ENCODE measurements around the gene NTRK3.

Gene NTRK3

DNA sequence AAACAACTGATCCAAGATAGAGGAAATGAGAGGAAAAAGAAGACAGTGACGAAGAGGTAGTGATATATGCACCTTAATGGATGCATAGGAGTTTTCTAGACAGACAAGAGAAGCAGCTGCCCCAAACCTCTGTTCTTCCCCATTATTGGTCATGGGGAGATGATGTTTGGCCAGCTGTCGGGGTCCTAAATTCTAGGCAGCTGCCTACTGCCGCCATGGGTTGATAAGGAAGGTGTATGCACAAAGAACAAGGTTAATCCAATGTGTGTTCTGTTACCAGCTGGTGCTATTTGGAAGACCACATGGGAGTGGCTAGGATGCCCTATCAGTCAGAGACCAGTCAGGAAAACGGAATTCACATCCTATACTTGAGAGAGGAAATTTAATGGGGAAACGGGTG is 47.4 kb downstream of the NTRK3 start:
- H3K4me3 ChIP-seq (ENCODE audit: low read depth, low read length) = no peak overlapping the region
- no peak for DNase-seq (ENCODE audit: low read depth, low spot score)
- TF ChIP-seq, protein P1, sequence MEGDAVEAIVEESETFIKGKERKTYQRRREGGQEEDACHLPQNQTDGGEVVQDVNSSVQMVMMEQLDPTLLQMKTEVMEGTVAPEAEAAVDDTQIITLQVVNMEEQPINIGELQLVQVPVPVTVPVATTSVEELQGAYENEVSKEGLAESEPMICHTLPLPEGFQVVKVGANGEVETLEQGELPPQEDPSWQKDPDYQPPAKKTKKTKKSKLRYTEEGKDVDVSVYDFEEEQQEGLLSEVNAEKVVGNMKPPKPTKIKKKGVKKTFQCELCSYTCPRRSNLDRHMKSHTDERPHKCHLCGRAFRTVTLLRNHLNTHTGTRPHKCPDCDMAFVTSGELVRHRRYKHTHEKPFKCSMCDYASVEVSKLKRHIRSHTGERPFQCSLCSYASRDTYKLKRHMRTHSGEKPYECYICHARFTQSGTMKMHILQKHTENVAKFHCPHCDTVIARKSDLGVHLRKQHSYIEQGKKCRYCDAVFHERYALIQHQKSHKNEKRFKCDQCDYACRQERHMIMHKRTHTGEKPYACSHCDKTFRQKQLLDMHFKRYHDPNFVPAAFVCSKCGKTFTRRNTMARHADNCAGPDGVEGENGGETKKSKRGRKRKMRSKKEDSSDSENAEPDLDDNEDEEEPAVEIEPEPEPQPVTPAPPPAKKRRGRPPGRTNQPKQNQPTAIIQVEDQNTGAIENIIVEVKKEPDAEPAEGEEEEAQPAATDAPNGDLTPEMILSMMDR (IDR thresholded peaks at IDR 0.05; ENCODE audit: low read depth, low read length) = no peak
- in situ Hi-C loops (cut with HindIII; ENCODE audit: low sequenced_read_pairs) = no loop called here

DNA sequence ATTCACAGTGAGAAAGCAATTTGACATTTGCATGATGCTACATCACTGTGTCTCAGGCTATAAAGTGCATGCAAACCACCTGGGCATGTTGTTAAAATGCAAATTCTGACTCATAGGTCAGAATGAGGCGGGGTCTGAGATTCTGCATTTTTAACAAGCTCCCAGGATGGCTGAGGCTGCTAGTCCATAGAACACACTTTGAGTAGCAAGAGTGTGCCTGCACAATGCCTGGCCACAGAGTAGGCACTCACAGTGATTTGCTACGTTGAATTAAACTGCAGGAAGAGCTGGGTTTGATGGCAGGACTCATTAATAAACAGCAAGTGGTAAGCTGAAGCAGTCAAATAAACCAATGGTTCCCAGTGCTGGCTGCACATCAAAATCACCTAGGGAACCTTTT is 48.1 kb downstream of the NTRK3 start:
- DNase-seq (ENCODE audit: low read depth, low spot score) = no peak
- in situ Hi-C loops (cut with HindIII; ENCODE audit: low sequenced_read_pairs) = no loop called here
- TF ChIP-seq, protein P1 (IDR thresholded peaks at IDR 0.05; ENCODE audit: low read depth, low read length) = no peak

DNA sequence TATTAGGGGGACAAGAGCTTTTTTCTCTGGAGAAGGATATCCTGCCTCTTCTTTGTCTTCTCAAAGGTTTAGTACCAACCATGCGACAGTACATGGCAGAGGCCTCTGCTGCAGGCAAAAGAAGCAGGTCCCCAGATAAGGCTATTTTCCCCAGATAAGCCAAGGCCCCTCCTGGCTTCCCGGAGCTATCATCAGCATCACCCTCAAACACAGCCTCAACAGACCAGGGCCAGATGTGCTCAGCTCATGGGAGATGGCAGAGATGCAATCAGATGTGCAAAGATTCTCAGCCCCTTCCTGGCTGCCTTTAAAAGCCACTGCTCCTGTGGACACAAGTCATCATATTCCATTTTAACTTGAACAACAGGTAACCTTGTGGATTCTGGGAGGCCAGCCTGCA is 49.0 kb downstream of the NTRK3 start:
- no peak overlapping the region for H3K4me3 ChIP-seq (ENCODE audit: low read depth, low read length)
- TF ChIP-seq, protein P1 (IDR thresholded peaks at IDR 0.05; ENCODE audit: low read depth, low read length) = no peak
- DNase-seq (ENCODE audit: low read depth, low spot score) = no peak
- in situ Hi-C loops (cut with HindIII; ENCODE audit: low sequenced_read_pairs) = no loop called here

More for the DNA sequence above, 48.1 kb downstream of the NTRK3 start:
- H3K4me3 ChIP-seq (ENCODE audit: low read depth, low read length) = no peak overlapping the region

DNA sequence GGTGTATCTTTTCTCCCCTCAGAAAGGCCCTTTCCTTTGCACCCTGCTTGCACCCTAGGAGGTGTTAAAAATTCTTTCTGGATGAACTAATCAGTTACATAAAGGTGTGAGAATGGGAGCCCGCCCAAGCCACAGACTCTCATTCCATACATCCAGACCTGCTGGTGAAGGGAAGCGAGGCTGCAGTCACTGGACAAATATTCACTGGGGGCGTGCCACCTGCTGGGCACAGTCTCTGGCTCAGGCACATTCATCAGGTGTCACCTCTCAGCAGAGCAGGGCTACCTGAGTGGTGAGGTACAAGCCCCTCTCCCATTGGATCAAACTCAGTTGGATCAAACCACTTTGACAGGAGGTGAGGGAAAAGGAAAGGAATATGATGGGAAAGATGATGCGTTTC is 52.0 kb downstream of the NTRK3 start:
- no peak for DNase-seq (ENCODE audit: low read depth, low spot score)
- in situ Hi-C loops (cut with HindIII; ENCODE audit: low sequenced_read_pairs) = no loop called here
- no peak overlapping the region for H3K4me3 ChIP-seq (ENCODE audit: low read depth, low read length)
- TF ChIP-seq, protein P1 (IDR thresholded peaks at IDR 0.05; ENCODE audit: low read depth, low read length) = no peak

DNA sequence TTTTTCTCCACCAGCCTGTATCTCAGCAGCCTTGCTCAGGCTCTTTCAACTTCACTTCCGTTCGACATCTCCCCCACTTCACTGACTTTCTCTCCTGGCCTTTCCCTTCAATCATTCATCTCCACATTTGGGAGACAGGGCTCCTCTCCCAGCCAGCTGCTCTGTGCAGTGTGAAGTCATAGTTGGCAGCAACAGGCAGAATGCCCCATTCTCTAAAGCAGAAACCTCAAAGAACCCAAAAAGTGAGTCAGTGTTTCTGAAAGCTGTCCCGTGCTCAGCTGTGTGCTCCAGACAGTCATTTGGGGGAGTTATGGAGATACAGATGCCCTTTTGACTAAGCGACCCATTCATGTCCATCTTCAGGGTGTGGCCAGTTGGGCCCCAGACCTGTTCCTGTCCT is 54.3 kb downstream of the NTRK3 start:
- TF ChIP-seq, protein P1 (IDR thresholded peaks at IDR 0.05; ENCODE audit: low read depth, low read length) = no peak
- H3K4me3 ChIP-seq (ENCODE audit: low read depth, low read length) = no peak overlapping the region
- no peak for DNase-seq (ENCODE audit: low read depth, low spot score)
- in situ Hi-C loops (cut with HindIII; ENCODE audit: low sequenced_read_pairs) = no loop called here

DNA sequence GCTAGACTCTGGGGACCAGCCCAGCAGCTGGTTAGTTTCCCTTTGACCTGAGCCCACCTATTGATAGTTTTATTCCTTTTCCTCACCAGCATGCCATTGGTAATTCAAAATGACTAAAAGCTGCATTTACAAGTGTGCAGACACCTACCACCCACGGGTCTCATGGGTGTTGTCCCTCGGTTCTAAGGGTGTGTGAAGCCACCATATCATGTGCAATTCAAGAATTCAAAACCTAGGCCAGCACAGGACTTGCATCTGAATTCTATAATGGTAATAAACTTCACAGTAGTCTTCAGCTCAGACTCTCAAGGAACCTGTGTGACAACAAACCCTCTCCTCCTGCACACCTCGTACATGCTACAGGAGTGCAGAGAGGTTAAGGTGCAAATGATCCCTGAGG is 55.3 kb downstream of the NTRK3 start:
- DNase-seq (ENCODE audit: low read depth, low spot score) = no peak
- TF ChIP-seq, protein P1 (IDR thresholded peaks at IDR 0.05; ENCODE audit: low read depth, low read length) = no peak
- H3K4me3 ChIP-seq (ENCODE audit: low read depth, low read length) = no peak overlapping the region
- in situ Hi-C loops (cut with HindIII; ENCODE audit: low sequenced_read_pairs) = no loop called here

DNA sequence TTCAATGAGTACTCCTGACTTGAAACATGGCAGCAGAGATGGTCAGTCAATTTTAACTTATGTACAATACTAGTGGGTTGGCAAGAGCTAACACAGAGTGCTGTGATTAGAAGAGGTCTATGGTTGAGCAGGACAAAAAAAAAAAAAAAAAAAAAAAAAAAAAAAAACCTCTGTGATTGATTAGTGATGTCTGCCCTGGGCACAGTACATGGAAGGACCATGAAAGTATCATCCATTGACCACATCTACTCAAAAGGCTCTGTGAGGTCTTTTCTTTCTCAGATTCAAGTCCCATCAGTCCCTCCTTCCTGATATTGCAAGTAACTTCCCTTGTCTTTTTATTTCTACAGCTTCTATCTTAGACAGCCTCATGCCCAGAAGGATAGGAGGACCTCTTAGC is 59.6 kb downstream of the NTRK3 start:
- no peak overlapping the region for H3K4me3 ChIP-seq (ENCODE audit: low read depth, low read length)
- in situ Hi-C loops (cut with HindIII; ENCODE audit: low sequenced_read_pairs) = no loop called here
- no peak for DNase-seq (ENCODE audit: low read depth, low spot score)
- TF ChIP-seq, protein P1 (IDR thresholded peaks at IDR 0.05; ENCODE audit: low read depth, low read length) = no peak

All from astrocyte of the spinal cord (primary cell).